HS-27A (cell line): ENCODE data around the gene SPSB4.
"Not testable (repeated sequence)": the region's sequence is repeated elsewhere in the genome, so short reads cannot be mapped to it uniquely, and the experiment has no call there.

Source experiments
- DNase-seq: peaks from one replicate; pipeline ENCODE4 v3.0.0-alpha.2; 2012; ENCODE audit warnings: low read depth, missing footprints

SPSB4 gene

GRCh38 chr3:141116721-141117120 lies 65.6 kb downstream of the SPSB4 start:
- DNase-seq, result no peak

- not testable (repeated sequence) for DNase-seq
Measured at GRCh38 chr3:141117982-141118381, 66.8 kb downstream of the SPSB4 start.

- no peak for DNase-seq
Measured at GRCh38 chr3:141122455-141123030, 71.4 kb downstream of the SPSB4 start.

GRCh38 chr3:141123677-141124410 lies 72.7 kb downstream of the SPSB4 start:
- DNase-seq, result no peak

GRCh38 chr3:141124715-141125114 lies 73.6 kb downstream of the SPSB4 start:
- no peak for DNase-seq

GRCh38 chr3:141125351-141125750 lies 74.2 kb downstream of the SPSB4 start:
- no peak for DNase-seq

- no peak for DNase-seq
Measured at GRCh38 chr3:141126661-141127343, 75.7 kb downstream of the SPSB4 start.

- DNase-seq, result no peak
Measured at GRCh38 chr3:141127344-141128125, 76.4 kb downstream of the SPSB4 start.

GRCh38 chr3:141128126-141128777 lies 77.1 kb downstream of the SPSB4 start:
- DNase-seq, result no peak

- no peak for DNase-seq
Measured at GRCh38 chr3:141129049-141129448, 77.9 kb downstream of the SPSB4 start.

- no peak for DNase-seq
Measured at GRCh38 chr3:141129541-141130011, 78.4 kb downstream of the SPSB4 start.

- no peak for DNase-seq
Measured at GRCh38 chr3:141143517-141143916, 92.4 kb downstream of the SPSB4 start.

GRCh38 chr3:141146979-141147470 lies 95.9 kb downstream of the SPSB4 start:
- no peak for DNase-seq

GRCh38 chr3:141147657-141148056 lies 96.5 kb downstream of the SPSB4 start:
- no peak for DNase-seq

- DNase-seq, result no peak
Measured at GRCh38 chr3:141148169-141148568, 97.0 kb downstream of the SPSB4 start.

- DNase-seq, result no peak
Measured at GRCh38 chr3:141148770-141149169, 97.6 kb downstream of the SPSB4 start.

GRCh38 chr3:141150081-141150830 lies 99.1 kb downstream of the SPSB4 start:
- no peak for DNase-seq

- no peak for DNase-seq
Measured at GRCh38 chr3:141150931-141151330, 99.8 kb downstream of the SPSB4 start.

GRCh38 chr3:141151439-141151838 lies 100.3 kb downstream of the SPSB4 start:
- DNase-seq, result no peak

- DNase-seq, result no peak
Measured at GRCh38 chr3:141152130-141152529, 101.0 kb downstream of the SPSB4 start.
